GM23248 (cell line): ENCODE results near the gene CFAP97D2.

ENCODE experiments used
- EZH2 ChIP-seq: fragments of 200-600 bp; sonication (generic); IDR thresholded peaks from 2 replicates; pipeline ENCODE4 v1.6.1; 2018; ENCODE audit warnings: antibody characterized with exemption, mild to moderate bottlenecking; ENCODE audit not compliant: insufficient read depth, poor library complexity, severe bottlenecking
- EZH2phosphoT487 ChIP-seq: fragments of 200-600 bp; sonication (generic); IDR thresholded peaks from 2 replicates; pipeline ENCODE4 v1.6.1; 2018; ENCODE audit warnings: antibody characterized with exemption, moderate library complexity, mild to moderate bottlenecking, low read depth; ENCODE audit not compliant: insufficient read depth

- no peak for TF ChIP-seq EZH2
- TF ChIP-seq EZH2phosphoT487 = no peak
Measured at GRCh38 chr13:114237415-114238112, 58.5 kb downstream of the CFAP97D2 start.
